ENCODE data around the gene TLCD1.

The TLCD1 gene

GRCh38 chr17:28712705-28713415 lies 13.2 kb downstream of the TLCD1 start:
- DNase-seq (ENCODE audit: low spot score), result no peak

GRCh38 chr17:28712032-28712704 lies 13.9 kb downstream of the TLCD1 start:
- DNase-seq (ENCODE audit: low spot score), result peak; percentile 85

GRCh38 chr17:28711723-28712031 lies 14.4 kb downstream of the TLCD1 start, which contains the start of gene PROCA1:
PROCA1 (minus strand) TSS chr17:28711888; CDS start chr17:28711660, 228 bp downstream.
- DNase-seq (ENCODE audit: low spot score), result no peak

DNA sequence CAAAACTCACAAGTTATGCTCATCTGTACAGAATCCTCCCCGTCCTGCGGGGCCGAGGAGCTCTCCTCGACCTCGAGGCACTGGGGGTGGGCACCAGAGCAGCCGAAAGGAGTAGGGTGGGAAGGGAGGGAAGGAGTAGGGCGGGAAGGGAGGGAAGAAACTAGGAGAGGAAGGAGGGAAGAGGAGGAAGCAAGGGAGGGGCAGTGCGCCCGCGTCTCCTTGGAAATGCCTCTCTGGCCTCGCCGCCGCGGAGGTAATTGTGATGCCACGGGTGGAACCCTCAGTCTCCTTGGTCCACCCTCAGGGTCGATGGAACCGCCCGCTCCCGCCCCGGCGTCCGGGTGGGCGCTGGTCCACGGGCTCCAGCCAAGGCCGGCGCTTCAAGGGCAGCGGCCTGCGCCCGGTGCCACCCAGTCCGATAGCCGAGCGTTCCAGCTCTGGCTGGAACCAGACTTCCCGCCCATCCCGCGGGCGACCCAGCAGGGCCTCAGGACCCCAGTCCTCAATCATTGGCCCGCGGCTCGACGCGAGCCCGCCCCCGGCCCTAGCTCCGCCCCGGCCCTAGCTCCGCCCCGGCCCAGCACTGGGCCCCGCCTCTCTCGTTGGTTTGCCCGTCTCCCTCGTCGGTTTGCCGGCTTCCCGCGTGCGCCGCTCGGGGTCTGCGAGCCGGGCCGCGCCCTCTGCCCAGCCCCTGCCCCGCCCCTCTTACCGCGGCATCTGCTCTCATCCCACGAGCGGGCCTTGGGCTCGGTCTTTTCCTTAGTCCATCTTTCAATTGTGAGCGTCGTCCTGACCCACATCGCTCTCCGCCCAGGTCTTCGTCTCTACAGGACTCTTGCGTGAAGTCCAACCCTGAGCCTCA lies 14.9 kb downstream of the TLCD1 start:
- peak; percentile 100 for DNase-seq (ENCODE audit: low spot score)

DNA sequence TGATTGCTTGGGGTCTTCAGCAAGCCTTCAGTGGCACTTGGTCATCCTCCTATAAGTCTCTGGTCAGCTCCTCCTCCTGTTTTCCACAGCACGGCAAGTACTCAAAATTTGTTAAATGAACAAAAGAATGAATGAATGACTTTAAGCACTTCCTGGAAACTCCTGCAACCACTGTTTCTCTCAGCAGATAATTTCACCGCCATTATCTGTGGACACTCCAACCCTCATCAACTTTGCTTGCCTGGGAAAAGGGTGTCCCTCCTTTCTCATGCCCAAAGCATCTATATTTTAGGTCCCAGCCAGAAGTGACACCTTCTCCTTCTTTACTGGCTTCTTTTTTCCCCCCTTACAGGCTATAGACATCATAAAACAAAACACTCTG lies 18.7 kb downstream of the TLCD1 start:
- no peak for DNase-seq (ENCODE audit: low spot score)

GRCh38 chr17:28706471-28707338 lies 19.3 kb downstream of the TLCD1 start:
- no peak for DNase-seq (ENCODE audit: low spot score)

- DNase-seq (ENCODE audit: low spot score), result no peak
Measured at GRCh38 chr17:28705728-28706334, 20.2 kb downstream of the TLCD1 start.

DNA sequence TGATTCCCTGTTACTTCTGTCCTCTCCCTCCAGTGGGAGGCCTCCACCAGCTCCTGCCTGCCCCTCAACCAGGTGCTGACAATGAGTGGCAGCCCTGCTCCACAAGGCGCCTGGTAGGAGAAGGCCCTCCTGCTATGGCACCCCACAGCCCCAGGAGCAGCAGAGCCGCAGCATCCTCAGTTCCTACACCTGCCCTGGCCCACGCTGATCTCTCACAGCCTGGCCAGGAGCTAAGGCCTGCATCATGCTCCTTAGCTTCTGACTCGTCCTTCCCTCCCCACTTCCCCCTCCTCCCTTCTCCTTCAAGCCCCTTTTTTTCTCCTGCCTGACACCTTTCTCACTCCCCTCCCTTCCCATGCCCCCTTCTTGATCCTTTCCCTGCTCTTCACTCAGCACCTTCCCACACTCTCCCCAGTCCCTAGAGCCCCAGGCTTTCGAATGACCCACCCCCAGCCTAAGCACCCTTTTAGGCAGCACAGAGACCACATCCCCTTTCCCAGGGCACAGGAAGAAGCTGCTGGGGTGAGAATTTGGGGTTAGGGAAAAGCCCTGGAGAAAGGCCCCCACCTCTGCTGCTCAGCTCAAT lies 20.9 kb downstream of the TLCD1 start:
- no peak for DNase-seq (ENCODE audit: low spot score)

- peak; percentile 48 for DNase-seq (ENCODE audit: low spot score)
Measured at GRCh38 chr17:28704219-28704858, 21.7 kb downstream of the TLCD1 start.

GRCh38 chr17:28703552-28704218 lies 22.3 kb downstream of the TLCD1 start:
- no peak for DNase-seq (ENCODE audit: low spot score)

DNA sequence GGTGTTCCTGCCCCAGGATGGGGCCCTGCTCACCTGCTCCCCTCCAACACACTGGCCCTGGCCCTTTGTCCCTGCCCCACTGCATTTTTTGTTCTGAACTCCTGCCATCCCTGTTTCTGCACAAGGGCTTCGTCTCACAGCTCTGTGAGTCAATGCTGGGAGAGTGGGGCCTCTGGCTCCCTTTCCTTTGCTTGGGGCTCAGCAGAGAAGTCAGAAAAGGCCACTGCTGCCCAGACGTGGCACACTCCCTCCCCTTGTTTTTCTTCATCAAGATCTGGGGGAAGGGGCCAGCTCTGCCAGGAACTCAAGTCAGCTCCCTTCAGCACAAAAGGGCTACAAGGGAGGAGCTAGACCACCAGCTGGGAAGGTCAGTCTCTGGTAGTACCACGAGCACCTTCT lies 23.3 kb downstream of the TLCD1 start:
- no peak for DNase-seq (ENCODE audit: low spot score)

DNA sequence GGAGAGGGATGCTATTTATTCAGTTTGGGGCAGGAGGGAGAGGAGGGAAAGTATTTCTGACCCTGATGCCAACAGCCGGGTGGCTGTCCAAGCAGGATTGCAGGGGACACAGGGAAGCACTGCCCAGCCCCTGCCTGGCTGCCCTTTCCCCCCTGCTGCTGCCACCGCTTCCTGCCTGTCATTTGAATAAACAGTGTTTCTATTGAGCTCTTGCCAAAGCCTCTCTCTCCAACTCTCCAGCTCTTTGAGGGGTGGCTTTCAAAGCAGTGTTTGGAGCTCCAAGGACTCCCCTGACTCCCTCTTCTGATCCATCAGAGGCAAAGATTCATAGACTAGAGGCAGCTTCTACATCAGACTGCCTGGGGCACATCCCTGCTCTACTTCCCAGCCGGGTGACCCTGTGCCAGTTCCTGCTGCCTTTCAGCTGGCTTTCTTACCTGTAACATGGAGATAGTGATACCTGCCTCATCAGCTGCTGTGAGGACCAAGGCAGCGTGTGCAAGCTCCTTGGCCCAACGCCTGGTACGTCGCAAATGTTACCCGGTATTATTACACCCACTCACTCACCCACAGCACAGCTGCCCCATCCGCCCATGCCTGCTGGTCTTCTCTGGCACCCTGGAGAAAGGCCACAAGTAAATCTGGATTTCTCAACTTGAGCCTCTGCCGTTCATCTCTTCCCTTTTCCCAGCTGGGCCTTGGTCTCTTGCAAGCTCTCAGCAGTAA lies 23.8 kb downstream of the TLCD1 start:
- no peak for DNase-seq (ENCODE audit: low spot score)

DNA sequence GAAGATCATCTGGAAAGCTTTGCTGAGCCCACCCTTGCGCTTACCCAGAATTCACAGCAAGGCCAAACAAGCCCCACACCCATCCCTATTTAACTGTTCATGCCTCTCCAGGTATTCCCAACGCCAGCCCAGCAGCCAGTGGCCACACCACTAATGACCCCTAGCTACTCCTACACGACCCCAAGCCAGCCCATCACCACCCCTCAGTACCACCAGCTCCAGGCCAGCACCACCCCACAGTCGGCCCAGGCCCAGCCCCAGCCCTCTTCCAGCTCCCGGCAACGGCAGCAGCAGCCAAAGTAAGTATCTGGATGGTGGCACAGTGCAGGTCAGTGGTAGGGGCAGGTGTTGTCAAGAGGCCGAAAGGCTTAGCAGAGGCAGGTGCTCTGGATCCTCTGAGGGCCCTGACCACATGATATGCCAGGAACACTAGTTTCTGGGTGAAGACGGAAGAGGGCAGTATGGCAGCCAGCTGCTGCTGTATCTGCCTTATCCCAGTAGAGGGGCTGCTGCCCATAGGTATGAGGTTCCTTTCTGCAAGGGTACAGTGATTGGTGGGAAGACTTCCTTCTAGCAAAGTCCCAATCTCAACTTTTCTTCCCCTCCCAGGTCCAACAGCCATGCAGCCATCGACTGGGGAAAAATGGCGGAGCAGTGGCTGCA lies 25.1 kb downstream of the TLCD1 start:
- no peak for DNase-seq (ENCODE audit: low spot score)

DNA sequence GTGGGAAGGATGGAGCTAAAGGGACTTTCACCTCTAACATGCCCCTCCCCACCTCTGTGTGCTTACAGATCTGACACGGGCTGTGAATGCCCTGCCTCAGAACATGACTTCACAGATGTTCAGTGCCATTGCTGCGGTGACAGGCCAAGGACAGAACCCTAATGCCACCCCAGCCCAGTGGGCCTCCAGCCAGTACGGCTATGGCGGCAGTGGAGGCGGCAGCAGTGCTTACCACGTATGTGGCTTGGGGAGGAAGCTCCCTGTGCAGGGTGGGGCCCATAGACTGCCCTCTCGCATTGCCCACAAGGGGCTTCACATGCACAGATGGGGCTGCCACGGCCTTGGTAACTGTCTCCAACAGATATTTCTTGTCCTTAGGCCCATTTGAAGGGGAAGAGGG lies 25.8 kb downstream of the TLCD1 start:
- DNase-seq (ENCODE audit: low spot score), result no peak

GRCh38 chr17:28698253-28698941 lies 27.6 kb downstream of the TLCD1 start:
- no peak for DNase-seq (ENCODE audit: low spot score)

- DNase-seq (ENCODE audit: low spot score), result no peak
Measured at GRCh38 chr17:28693869-28694268, 32.2 kb downstream of the TLCD1 start.

DNA sequence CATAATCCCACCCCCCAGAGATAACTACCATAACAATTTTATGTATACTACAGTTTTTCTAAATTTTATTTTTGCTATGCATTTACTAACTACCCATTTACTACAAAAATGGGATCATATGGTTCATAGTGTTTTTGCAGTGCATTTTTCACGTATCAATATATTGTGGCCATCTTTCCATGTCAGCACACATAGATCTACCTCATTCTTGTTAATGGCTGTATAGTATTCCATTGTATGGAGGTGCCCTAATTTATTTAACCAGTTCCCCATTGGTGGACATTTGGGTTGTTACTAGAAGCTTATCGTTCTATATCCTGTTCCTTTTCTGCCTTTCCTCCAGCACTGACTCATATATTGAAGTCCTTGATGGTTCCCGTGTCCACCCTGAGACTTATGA lies 37.0 kb downstream of the TLCD1 start:
- no peak for DNase-seq (ENCODE audit: low spot score)

DNA sequence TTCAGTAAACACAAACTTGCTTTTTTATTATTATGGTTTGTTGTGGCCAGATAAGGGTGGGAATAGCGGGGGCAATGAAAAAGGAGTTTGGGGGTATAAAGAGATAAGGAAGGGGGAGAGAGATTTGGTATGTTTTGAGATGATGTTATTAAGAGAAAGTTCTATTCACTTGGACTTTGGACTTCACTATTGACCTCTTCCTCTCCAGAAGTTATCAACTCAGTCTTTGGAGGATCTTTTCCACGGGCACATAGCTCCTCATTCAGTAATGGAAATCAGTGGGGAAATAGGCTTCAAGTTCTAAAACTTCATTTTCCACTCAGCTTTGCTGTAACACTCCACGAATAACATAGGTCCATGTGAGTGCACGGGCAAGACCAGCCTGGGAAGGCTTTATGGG lies 37.6 kb downstream of the TLCD1 start:
- DNase-seq (ENCODE audit: low spot score), result no peak

Data from ecto neural progenitor cell (in vitro differentiated cells).